ENCODE measurements around the gene GPHN. TPM values are rescaled to one million over a fixed set of nuclear protein-coding genes. Genes with fewer than 3 reads are reported as not detected.

The GPHN gene
- total RNA-seq, 1 donor from 2014 or later = 28.5 TPM

- H3K4me3 ChIP-seq = no peak overlapping the region
- no peaks in the 10 kb centered on the region for H3K27me3 ChIP-seq
- DNase-seq (no peak), ATAC-seq (no peak)
- no peaks in the 10 kb centered on the region for H3K4me1 ChIP-seq
- intact Hi-C loops (cut with DNase I) = no loop called here
- TF ChIP-seq, protein P1, sequence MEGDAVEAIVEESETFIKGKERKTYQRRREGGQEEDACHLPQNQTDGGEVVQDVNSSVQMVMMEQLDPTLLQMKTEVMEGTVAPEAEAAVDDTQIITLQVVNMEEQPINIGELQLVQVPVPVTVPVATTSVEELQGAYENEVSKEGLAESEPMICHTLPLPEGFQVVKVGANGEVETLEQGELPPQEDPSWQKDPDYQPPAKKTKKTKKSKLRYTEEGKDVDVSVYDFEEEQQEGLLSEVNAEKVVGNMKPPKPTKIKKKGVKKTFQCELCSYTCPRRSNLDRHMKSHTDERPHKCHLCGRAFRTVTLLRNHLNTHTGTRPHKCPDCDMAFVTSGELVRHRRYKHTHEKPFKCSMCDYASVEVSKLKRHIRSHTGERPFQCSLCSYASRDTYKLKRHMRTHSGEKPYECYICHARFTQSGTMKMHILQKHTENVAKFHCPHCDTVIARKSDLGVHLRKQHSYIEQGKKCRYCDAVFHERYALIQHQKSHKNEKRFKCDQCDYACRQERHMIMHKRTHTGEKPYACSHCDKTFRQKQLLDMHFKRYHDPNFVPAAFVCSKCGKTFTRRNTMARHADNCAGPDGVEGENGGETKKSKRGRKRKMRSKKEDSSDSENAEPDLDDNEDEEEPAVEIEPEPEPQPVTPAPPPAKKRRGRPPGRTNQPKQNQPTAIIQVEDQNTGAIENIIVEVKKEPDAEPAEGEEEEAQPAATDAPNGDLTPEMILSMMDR (IDR thresholded peaks at IDR 0.05) = no peak
- H3K9me3 ChIP-seq = no peaks in the 10 kb centered on the region
- no peaks in the 10 kb centered on the region for H3K36me3 ChIP-seq
- no peak overlapping the region for H3K27ac ChIP-seq
These were observed 625.2 kb downstream of the GPHN start for GRCh38 chr14:67133144-67133543.

DNA sequence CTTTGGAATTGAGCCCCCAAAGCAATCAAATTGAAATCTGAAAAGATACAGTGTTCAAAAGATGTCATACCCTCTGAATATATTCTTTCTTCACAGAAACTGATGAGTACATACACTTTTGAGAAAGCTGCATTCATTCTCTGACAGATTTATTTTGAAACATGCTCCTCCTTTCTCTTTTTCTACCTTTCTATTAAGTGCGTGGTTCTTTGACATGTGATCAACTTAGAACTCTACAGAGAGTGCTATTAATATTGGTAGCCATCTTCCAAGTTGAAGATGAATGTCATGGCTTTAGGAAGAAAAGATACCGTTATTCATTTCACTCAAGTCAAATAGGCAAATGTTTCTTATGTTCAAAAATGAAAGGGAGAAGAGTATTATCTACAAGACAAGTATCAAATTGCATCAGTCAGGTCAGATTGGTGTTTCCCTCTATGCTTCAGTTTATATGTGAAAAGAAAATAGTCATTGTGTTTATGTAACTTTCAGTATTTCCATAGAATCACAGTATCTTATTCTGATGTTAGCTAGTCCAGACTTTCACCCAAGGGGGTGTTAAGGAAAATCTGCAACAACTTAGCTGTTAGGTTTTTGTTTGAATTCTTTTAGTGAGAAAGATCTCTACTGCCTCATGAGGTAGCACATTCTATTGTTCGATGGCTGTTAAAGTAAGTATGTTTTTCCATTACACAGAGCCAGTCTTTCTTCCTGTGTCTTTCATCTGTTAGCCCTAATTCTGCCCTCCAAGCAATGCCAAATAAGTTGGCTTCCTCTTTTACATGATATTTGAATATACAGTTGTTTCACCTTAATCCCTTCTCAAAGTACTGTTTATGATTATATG, 625.9 kb downstream of the GPHN start:
- no peak for DNase-seq
- Histone ChIP-seq H3K4me3 (no peak overlapping the region), H3K27ac (no peak overlapping the region), H3K9me3 (no peaks in the 10 kb centered on the region), H3K36me3 (no peaks in the 10 kb centered on the region), H3K4me1 (no peaks in the 10 kb centered on the region), H3K27me3 (no peaks in the 10 kb centered on the region)
- intact Hi-C loops (cut with DNase I) = no loop called here
- no peak for ATAC-seq
- TF ChIP-seq, protein P1 (IDR thresholded peaks at IDR 0.05) = no peak

DNA sequence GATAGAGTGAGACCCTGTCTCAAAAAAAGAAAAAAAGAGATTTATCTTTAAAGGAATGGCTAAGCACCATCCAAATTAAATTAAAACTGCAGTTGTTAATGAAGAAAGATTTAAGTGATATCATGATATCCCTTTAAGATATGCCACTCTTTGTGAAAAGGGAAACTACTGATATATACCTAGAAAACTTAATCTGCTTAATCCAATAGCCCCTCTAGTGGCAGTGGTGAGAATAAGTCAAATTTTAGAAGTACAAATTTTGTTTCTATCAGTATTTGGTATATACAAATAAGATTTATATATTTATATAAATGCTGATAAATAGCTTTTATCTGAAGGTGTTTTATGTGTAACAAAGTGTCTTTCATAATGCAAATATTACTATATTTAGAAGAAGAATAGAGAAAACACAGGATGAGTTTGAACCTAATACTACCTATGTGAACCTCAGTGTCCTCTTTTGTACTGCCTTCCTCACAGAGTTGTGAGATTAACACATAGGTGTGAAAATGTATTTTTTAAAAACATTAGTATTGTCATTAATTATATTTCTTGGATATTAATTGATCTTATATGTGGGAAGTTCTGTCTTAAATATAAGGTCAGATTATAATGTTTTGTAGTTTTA, 629.9 kb downstream of the GPHN start:
- Histone ChIP-seq H3K27ac (no peak overlapping the region), H3K27me3 (no peaks in the 10 kb centered on the region), H3K4me3 (no peak overlapping the region), H3K36me3 (no peaks in the 10 kb centered on the region), H3K9me3 (no peaks in the 10 kb centered on the region), H3K4me1 (no peaks in the 10 kb centered on the region)
- intact Hi-C loops (cut with DNase I) = no loop called here
- DNase-seq = no peak
- TF ChIP-seq, protein P1 (IDR thresholded peaks at IDR 0.05) = peak; percentile 40
- no peak for ATAC-seq

- Histone ChIP-seq H3K27ac (no peak overlapping the region), H3K4me1 (no peaks in the 10 kb centered on the region), H3K36me3 (peaks cover 8% of the 10 kb centered on the region), H3K9me3 (no peaks in the 10 kb centered on the region), H3K4me3 (no peak overlapping the region), H3K27me3 (no peaks in the 10 kb centered on the region)
- intact Hi-C loops (cut with DNase I) = no loop called here
- ATAC-seq = no peak
- TF ChIP-seq, protein P1 (IDR thresholded peaks at IDR 0.05) = no peak
- DNase-seq = no peak
These were observed 632.6 kb downstream of the GPHN start for GRCh38 chr14:67140556-67140955.

GRCh38 chr14:67141146-67141900, 633.4 kb downstream of the GPHN start:
- Histone ChIP-seq H3K4me1 (no peaks in the 10 kb centered on the region), H3K9me3 (no peaks in the 10 kb centered on the region), H3K36me3 (peaks cover 8% of the 10 kb centered on the region), H3K27me3 (no peaks in the 10 kb centered on the region), H3K4me3 (no peak overlapping the region), H3K27ac (no peak overlapping the region)
- no peak for ATAC-seq
- TF ChIP-seq, protein P1 (IDR thresholded peaks at IDR 0.05) = no peak
- intact Hi-C loops (cut with DNase I) = no loop called here
- no peak for DNase-seq
